GM23248 (cell line): ENCODE measurements around the gene ARHGAP5. TPM values are rescaled to one million over a fixed set of nuclear protein-coding genes. Genes with fewer than 3 reads are reported as not detected.
A peak's percentile ranks its signal among the peaks of the same experiment; 100 is the strongest.

Source experiments
- DNase-seq: peaks from one replicate; pipeline ENCODE4 v3.0.0-alpha.2; 2015
- H2AFZ ChIP-seq: fragments of 200-600 bp; sonication (generic); 2 replicates; pipeline ENCODE4 v1.6.1; 2016; ENCODE audit warnings: antibody characterized with exemption
- H3F3A ChIP-seq: fragments of 200-600 bp; sonication (generic); 2 replicates; pipeline ENCODE4 v1.6.1; 2016; ENCODE audit warnings: mild to moderate bottlenecking, antibody characterized with exemption, mixed run types; ENCODE audit not compliant: insufficient read depth
- H3K27ac ChIP-seq: fragments of 200-600 bp; sonication (generic); 2 replicates; pipeline ENCODE4 v1.5.1; 2016; ENCODE audit warnings: mild to moderate bottlenecking
- H3K27me3 ChIP-seq: fragments of 200-600 bp; sonication (generic); replicated peaks from 2 replicates; pipeline ENCODE4 v1.6.1; 2016; ENCODE audit warnings: mild to moderate bottlenecking; ENCODE audit not compliant: insufficient read depth
- H3K36me3 ChIP-seq: fragments of 200-600 bp; sonication (generic); 2 replicates; pipeline ENCODE4 v1.6.1; 2016; ENCODE audit warnings: low read depth, mild to moderate bottlenecking
- H3K4me1 ChIP-seq: fragments of 200-600 bp; sonication (generic); 2 replicates; pipeline ENCODE4 v1.6.1; 2016; ENCODE audit warnings: mild to moderate bottlenecking; ENCODE audit not compliant: insufficient read depth
- H3K4me2 ChIP-seq: fragments of 200-600 bp; sonication (generic); one replicate; pipeline ENCODE4 v1.6.1; 2016; ENCODE audit warnings: mild to moderate bottlenecking; ENCODE audit not compliant: unreplicated experiment
- H3K4me3 ChIP-seq: fragments of 200-600 bp; sonication (generic); 2 replicates; pipeline ENCODE4 v1.5.1; 2016; ENCODE audit warnings: mild to moderate bottlenecking
- H3K79me2 ChIP-seq: fragments of 200-600 bp; sonication (generic); 2 replicates; pipeline ENCODE4 v1.6.1; 2016; ENCODE audit warnings: mild to moderate bottlenecking; ENCODE audit not compliant: insufficient read depth
- H3K9ac ChIP-seq: fragments of 200-600 bp; sonication (generic); 2 replicates; pipeline ENCODE4 v1.6.1; 2016; ENCODE audit warnings: mild to moderate bottlenecking
- H3K9me2 ChIP-seq: fragments of 200-600 bp; sonication (generic); 2 replicates; pipeline ENCODE4 v1.6.1; 2016; ENCODE audit warnings: mixed run types, mild to moderate bottlenecking, moderate library complexity; ENCODE audit not compliant: insufficient read depth
- H3K9me3 ChIP-seq: fragments of 200-600 bp; sonication (generic); one replicate; pipeline ENCODE4 v1.6.1; 2017; ENCODE audit warnings: low read depth
- H4K20me1 ChIP-seq: fragments of 200-600 bp; sonication (generic); 2 replicates; pipeline ENCODE4 v1.6.0; 2016; ENCODE audit not compliant: insufficient read depth
- EZH2 ChIP-seq: fragments of 200-600 bp; sonication (generic); IDR thresholded peaks from 2 replicates; pipeline ENCODE4 v1.6.1; 2018; ENCODE audit warnings: antibody characterized with exemption, mild to moderate bottlenecking; ENCODE audit not compliant: insufficient read depth, poor library complexity, severe bottlenecking
- EZH2phosphoT487 ChIP-seq: fragments of 200-600 bp; sonication (generic); IDR thresholded peaks from 2 replicates; pipeline ENCODE4 v1.6.1; 2018; ENCODE audit warnings: antibody characterized with exemption, moderate library complexity, mild to moderate bottlenecking, low read depth; ENCODE audit not compliant: insufficient read depth
- WGBS, 2 experiments: methylation state at CpG; one replicate each; pipeline ENCODE4 v1.1.6; 2015 to 2017; ENCODE audit warnings: low lambda C conversion rate in 2 of 2, low coverage in 1 of 2; ENCODE audit errors: missing lambda C conversion rate in 2 of 2; 5-methylcytosine and 5-hydroxymethylcytosine counted together
- in situ Hi-C: fragments of 300-500 bp; cut with MboI; formaldehyde crosslinking; loops from 2 replicates; pipeline ENCODE4 v1.15.0; 2020
- polyA plus RNA-seq: library from polyadenylated mRNA; unstranded; fragments of >200 nt; fragmentation: Nextera tagmentation; extraction: Ambion mirVana; gene quantifications from 2 replicates; pipeline ENCODE4 v1.2.1, GENCODE V29; 2016
- total RNA-seq: library from RNA; depleted of rRNA; stranded (reverse); fragments of >200 nt; shearing (Covaris generic); gene quantifications from 2 replicates; pipeline ENCODE4 v1.2.3, GENCODE V29; 2014

Gene ARHGAP5
- total and polyA plus RNA-seq, 2 experiments from 2014 or later: 34.6 to 80.1 TPM

DNA sequence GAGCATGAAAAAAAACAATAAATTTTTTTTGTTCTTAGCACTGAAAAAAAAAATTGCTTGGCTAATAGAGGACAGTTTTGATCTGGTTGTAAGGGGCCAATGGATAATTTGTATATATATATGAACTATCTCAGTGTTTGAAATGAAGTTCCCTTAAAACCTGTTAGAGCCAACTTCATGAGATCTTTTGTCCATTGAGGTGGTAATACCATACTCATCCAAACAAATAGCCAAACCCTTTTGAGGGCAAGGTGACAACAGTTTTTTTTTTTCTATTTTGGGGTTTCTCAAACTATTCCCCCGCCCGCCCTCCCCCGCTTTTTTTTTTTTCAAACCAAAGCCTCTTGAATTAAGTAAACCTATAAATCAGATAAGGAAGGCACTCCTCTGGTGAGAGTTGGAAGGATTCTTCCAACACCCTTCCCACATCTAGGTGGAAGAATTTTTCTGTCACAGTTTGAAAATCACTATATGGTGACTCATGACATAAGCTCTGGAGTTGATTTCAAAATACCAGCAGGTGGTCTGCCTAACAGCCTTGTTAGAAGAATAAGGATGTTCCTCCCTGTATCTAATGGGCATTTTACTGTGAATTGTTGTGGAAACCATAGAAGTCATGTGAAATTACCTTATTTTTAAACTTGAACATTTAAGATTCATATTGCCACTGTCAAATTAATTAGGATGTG lies 10.2 kb downstream of the ARHGAP5 start:
- Histone ChIP-seq H3K27me3 (no peaks in the 10 kb centered on the region), H3K27ac (no peak overlapping the region), H4K20me1 (peaks cover 27% of the 10 kb centered on the region; the same call in 1 of the 2 replicates), H3K79me2 (peaks cover 99% of the 10 kb centered on the region), H3K4me1 (peaks cover 22% of the 10 kb centered on the region), H2AFZ (no peak overlapping the region), H3K9me3 (no peaks in the 10 kb centered on the region), H3K4me2 (no peak overlapping the region), H3K4me3 (no peak overlapping the region), H3K9me2 (no peaks in the 10 kb centered on the region), H3K36me3 (peaks cover 18% of the 10 kb centered on the region), H3F3A (peaks cover 7% of the 10 kb centered on the region; the same call in 1 of the 2 replicates), H3K9ac (no peak overlapping the region)
- TF ChIP-seq EZH2: no peak
- no peak for TF ChIP-seq EZH2phosphoT487
- in situ Hi-C loops: loop anchor here (10.0 kb wide), 1 partner anchor 157 kb away; no protein-coding TSS in a partner anchor
- peak; percentile 50 for DNase-seq
- 86 to 91% methylated on average over 2 to 3 of the region's 3 CpGs for WGBS, 2 experiments

DNA sequence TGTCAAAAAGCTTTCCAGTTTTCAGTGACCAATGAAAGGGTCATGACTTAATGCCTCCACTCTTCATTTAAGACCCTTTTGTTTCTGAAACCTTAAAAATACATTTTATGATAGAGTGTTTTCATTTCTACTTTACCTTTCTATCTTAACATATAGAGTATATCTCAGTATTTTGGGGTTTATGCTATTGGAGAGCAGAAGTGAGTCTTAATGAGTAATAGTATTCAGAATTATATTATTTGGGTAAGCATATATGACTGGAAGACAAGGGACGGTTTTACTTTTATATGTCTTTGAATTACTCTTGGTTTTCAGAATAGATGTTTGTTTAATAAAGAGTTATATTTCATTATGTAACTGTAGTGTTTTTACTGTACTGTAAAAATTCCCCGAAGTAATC lies 10.8 kb downstream of the ARHGAP5 start:
- in situ Hi-C loops: loop anchor here (10.0 kb wide), 1 partner anchor 157 kb away; no protein-coding TSS in a partner anchor
- no peak overlapping the region for H3K4me3 ChIP-seq
- no peaks in the 10 kb centered on the region for H3K9me3 ChIP-seq
- no peak for DNase-seq
- no peaks in the 10 kb centered on the region for H3K27me3 ChIP-seq
- no peak for TF ChIP-seq EZH2
- TF ChIP-seq EZH2phosphoT487: no peak
- peaks cover 22% of the 10 kb centered on the region for H3K4me1 ChIP-seq
- peaks cover 7% of the 10 kb centered on the region; the same call in 1 of the 2 replicates for H3F3A ChIP-seq
- H3K27ac ChIP-seq: no peak overlapping the region
- no peaks in the 10 kb centered on the region for H3K9me2 ChIP-seq
- WGBS, 2 experiments: 93 to 100% methylated on average over 2 of the region's 2 CpGs
- H2AFZ ChIP-seq: no peak overlapping the region
- H3K9ac ChIP-seq: no peak overlapping the region
- H3K36me3 ChIP-seq: peaks cover 24% of the 10 kb centered on the region
- peaks cover 99% of the 10 kb centered on the region for H3K79me2 ChIP-seq
- no peak overlapping the region for H3K4me2 ChIP-seq
- H4K20me1 ChIP-seq: peaks cover 27% of the 10 kb centered on the region; the same call in 1 of the 2 replicates

DNA sequence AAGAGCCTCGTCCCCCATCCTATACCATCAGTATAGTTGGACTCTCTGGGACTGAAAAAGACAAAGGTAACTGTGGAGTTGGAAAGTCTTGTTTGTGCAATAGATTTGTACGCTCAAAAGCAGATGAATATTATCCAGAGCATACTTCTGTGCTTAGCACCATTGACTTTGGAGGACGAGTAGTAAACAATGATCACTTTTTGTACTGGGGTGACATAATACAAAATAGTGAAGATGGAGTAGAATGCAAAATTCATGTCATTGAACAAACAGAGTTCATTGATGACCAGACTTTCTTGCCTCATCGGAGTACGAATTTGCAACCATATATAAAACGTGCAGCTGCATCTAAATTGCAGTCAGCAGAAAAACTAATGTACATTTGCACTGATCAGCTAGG lies 13.6 kb downstream of the ARHGAP5 start:
- DNase-seq: no peak
- no peak overlapping the region for H3K4me2 ChIP-seq
- TF ChIP-seq EZH2: no peak
- TF ChIP-seq EZH2phosphoT487: no peak
- no peaks in the 10 kb centered on the region for H3K9me3 ChIP-seq
- H3K27ac ChIP-seq: no peak overlapping the region
- in situ Hi-C loops: no loop called here
- WGBS, 2 experiments: 88 to 89% methylated on average over 6 of the region's 6 CpGs
- H3K4me3 ChIP-seq: no peak overlapping the region
- H3K36me3 ChIP-seq: peaks cover 47% of the 10 kb centered on the region
- H3K9ac ChIP-seq: no peak overlapping the region
- H3F3A ChIP-seq: peaks cover 7% of the 10 kb centered on the region; the same call in 1 of the 2 replicates
- H2AFZ ChIP-seq: no peak overlapping the region
- H3K27me3 ChIP-seq: no peaks in the 10 kb centered on the region
- H3K4me1 ChIP-seq: peaks cover 22% of the 10 kb centered on the region
- no peaks in the 10 kb centered on the region for H3K9me2 ChIP-seq
- peaks cover 18% of the 10 kb centered on the region; the same call in 1 of the 2 replicates for H4K20me1 ChIP-seq
- H3K79me2 ChIP-seq: peaks cover 96% of the 10 kb centered on the region

DNA sequence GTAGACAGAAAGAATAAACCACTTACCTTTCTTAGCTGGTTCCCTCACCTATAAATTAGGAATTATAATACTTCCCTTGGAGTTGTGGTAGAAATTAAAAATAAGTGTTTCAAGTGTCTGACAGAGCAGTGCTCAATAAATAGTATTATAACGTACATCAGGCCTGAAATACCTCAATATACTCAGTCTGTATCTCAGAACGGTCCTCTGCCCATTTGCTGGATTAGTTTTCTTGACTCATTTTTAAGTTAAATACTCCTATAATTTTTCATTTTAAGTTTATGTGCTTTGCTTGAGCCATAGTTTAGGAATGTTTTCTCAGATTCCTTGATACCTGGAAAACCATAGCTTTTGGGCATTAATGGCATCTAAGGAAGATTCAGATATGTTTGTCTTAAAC lies 22.4 kb downstream of the ARHGAP5 start:
- Histone ChIP-seq H3K4me3 (no peak overlapping the region), H4K20me1 (peaks cover 6% of the 10 kb centered on the region; the same call in 1 of the 2 replicates), H3K4me2 (no peak overlapping the region), H3K9ac (no peak overlapping the region), H2AFZ (no peak overlapping the region), H3K36me3 (peaks cover 32% of the 10 kb centered on the region), H3K9me3 (no peaks in the 10 kb centered on the region), H3K9me2 (no peaks in the 10 kb centered on the region), H3K79me2 (peaks cover 100% of the 10 kb centered on the region), H3F3A (peaks cover 10% of the 10 kb centered on the region; the same call in 1 of the 2 replicates), H3K27me3 (no peaks in the 10 kb centered on the region), H3K4me1 (peaks cover 4% of the 10 kb centered on the region), H3K27ac (no peak overlapping the region)
- in situ Hi-C loops: no loop called here
- 95 to 96% methylated on average over 2 of the region's 2 CpGs for WGBS, 2 experiments
- no peak for DNase-seq
- no peak for TF ChIP-seq EZH2
- no peak for TF ChIP-seq EZH2phosphoT487
